ENCODE data around the gene SPC25. TPM values are rescaled to one million over a fixed set of nuclear protein-coding genes. Genes with fewer than 3 reads are reported as not detected.

Gene SPC25
- total and polyA plus RNA-seq, 9 of the 15 experiments (the other 6 are each of a cell fraction or from before 2014, with no cell fraction given): 44.8 to 100 (median 75.0) TPM

DNA sequence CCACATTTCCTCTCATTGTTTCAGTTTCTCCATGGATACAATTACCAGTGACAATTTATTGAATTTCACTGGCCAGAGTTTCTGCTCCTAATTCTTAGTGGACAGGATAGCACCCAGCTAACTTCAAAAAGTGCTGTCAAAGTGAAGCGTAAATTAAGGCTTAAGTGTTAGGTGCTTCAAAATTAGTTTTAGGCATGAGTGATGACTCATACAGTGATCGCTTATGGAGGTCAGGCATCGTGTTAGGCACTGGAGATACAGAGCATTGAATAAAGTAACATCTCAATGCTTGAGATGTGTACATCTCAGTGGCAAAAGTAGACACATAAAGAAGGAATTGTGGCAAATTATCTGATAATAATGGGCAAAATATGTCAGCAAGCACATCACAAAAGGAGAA lies 47.0 kb downstream of the SPC25 start:
- Histone ChIP-seq H2AFZ (ENCODE audit: low read depth, low read length) (no peak overlapping the region), H3K9me3 (replicated peaks; ENCODE audit: control insufficient read depth, insufficient read depth, low read depth, low read length) (no peaks in the 10 kb centered on the region), H3K4me3 (no peak overlapping the region), H3K4me2 (ENCODE audit: insufficient read depth, low read length) (no peak overlapping the region), H3K9me1 (ENCODE audit: control insufficient read depth, insufficient read depth, low read length) (no peaks in the 10 kb centered on the region), H3K79me2 (ENCODE audit: control insufficient read depth, insufficient read depth, low read length) (no peaks in the 10 kb centered on the region), H4K20me1 (replicated peaks; ENCODE audit: control insufficient read depth, insufficient read depth, low read length) (no peaks in the 10 kb centered on the region), H3K36me3 (ENCODE audit: control insufficient read depth, insufficient read depth, low read length) (peaks cover 35% of the 10 kb centered on the region), H3K4me1 (replicated peaks in 1 of 2; ENCODE audit: control insufficient read depth in 2 of 2, insufficient read depth in 2 of 2, low read length in 2 of 2) (no peaks in the 10 kb centered on the region; a peak in 1 of 5 replicates), H3K27ac (ENCODE audit: extremely low read depth, low read depth, low read length) (no peak overlapping the region), H3K27me3 (ENCODE audit: control insufficient read depth in 2 of 2, insufficient read depth in 2 of 2, low read length in 2 of 2) (no peaks in the 10 kb centered on the region), H3K9ac (ENCODE audit: insufficient read depth in 1 of 2, low read depth in 2 of 2, low read length in 2 of 2) (no peak overlapping the region)
- FAIRE-seq (no peak), ATAC-seq (no peak), DNase-seq (ENCODE audit: extremely low read depth in 1 of 4, low spot score in 3 of 4) (no peak)
- POLR2A ChIA-PET: interaction anchor here (1.0 to 1.6 kb wide), 2 partner anchors 9 to 28 kb away, joined by 3 to 6 read pairs; no protein-coding TSS in a partner anchor
- CTCF ChIA-PET (ENCODE audit: low intra/inter-chr PET ratio): no interaction called here
- BruUV-seq (replicated peaks): no TSS peak
- in situ Hi-C loops (cut with MboI): no loop called here
- intact Hi-C loops (cut with micrococcal nuclease): no loop called here
- WGBS (ENCODE audit: insufficient coverage, low coverage, missing lambda C conversion rate): 55% methylated on average over 3 of the region's 3 CpGs
- TF ChIP-seq JUND (IDR thresholded peaks at IDR 0.05; ENCODE audit: borderline replicate concordance, low read depth, low read length) (peak; percentile 56; the same call in 1 of the 2 replicates), JUND (tag; IDR thresholded peaks at IDR 0.05; ENCODE audit: borderline replicate concordance, low read depth, low read length) (peak; percentile 64), TOE1 (IDR thresholded peaks at IDR 0.05; ENCODE audit: borderline replicate concordance) (no peak), TOE1 (CRISPR knock-in tag; IDR thresholded peaks at IDR 0.05; ENCODE audit: borderline replicate concordance, low read depth) (no peak), FOSL1 (tag; conservative IDR thresholded peaks at IDR 0.05) (peak; percentile 45; the same call in 1 of the 2 replicates)
- TF ChIP-seq, protein P1, sequence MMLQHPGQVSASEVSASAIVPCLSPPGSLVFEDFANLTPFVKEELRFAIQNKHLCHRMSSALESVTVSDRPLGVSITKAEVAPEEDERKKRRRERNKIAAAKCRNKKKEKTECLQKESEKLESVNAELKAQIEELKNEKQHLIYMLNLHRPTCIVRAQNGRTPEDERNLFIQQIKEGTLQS (IDR thresholded peaks at IDR 0.05): peak; percentile 78
- TF ChIP-seq, protein P1 (CRISPR knock-in tag; conservative IDR thresholded peaks at IDR 0.05): no peak

All from K562 (cell line).